H1 (cell line): ENCODE results near the gene B4GAT1. TPM values are rescaled to one million over a fixed set of nuclear protein-coding genes. Genes with fewer than 3 reads are reported as not detected.

Source experiments
- CTCF ChIA-PET: fragments of 300-600 bp; sonication (Branson Sonifier 250); formaldehyde crosslinking; loops from one replicate; lab custom pipeline; 2021; ENCODE audit not compliant: partially characterized antibody; lab: Charles Lee
- POLR2A ChIA-PET: fragments of 300-600 bp; sonication (Branson Sonifier 250); formaldehyde crosslinking; loops from one replicate; lab custom pipeline; 2021; ENCODE audit warnings: inconsistent platforms; ENCODE audit not compliant: partially characterized antibody; lab: Charles Lee
- DNase-seq, 2 experiments: peaks; one replicate each; pipeline versions ENCODE4 v3.0.0 to v3.0.0-alpha.2; 2010 to 2022; ENCODE audit warnings: low spot score in 2 of 2, low read depth in 1 of 2, mixed read lengths in 1 of 2
- FAIRE-seq: peaks from 2 replicates; lab custom pipeline; 2011; peaks lifted over from hg19 to GRCh38; lab: Jason Lieb, UNC
- H2AFZ ChIP-seq: 2 replicates; pipeline ENCODE4 v1.8.1; 2012; ENCODE audit warnings: low read length, inconsistent platforms
- H2AK5ac ChIP-seq: 2 replicates; pipeline ENCODE4 v1.6.1; 2013; ENCODE audit warnings: low read depth, low read length
- H2BK120ac ChIP-seq: replicated peaks from 2 replicates; pipeline ENCODE3; 2013; ENCODE audit warnings: low read depth, low read length, inconsistent platforms
- H2BK12ac ChIP-seq: 2 replicates; pipeline ENCODE4 v1.6.1; 2013; ENCODE audit warnings: low read depth, low read length
- H2BK15ac ChIP-seq: 2 replicates; pipeline ENCODE4 v1.6.1; 2013; ENCODE audit warnings: low read length
- H2BK20ac ChIP-seq: 2 replicates; pipeline ENCODE4 v1.6.1; 2013; ENCODE audit warnings: low read length
- H2BK5ac ChIP-seq: 2 replicates; pipeline ENCODE4 v1.6.1; 2013; ENCODE audit warnings: low read depth, low read length
- H3K14ac ChIP-seq: 2 replicates; pipeline ENCODE4 v1.6.1; 2013; ENCODE audit warnings: inconsistent platforms; ENCODE audit not compliant: insufficient read length
- H3K18ac ChIP-seq: 2 replicates; pipeline ENCODE4 v1.6.1; 2013; ENCODE audit warnings: low read length; ENCODE audit errors: extremely low read depth
- H3K23ac ChIP-seq: 2 replicates; pipeline ENCODE4 v1.6.1; 2013; ENCODE audit warnings: inconsistent platforms; ENCODE audit not compliant: insufficient read length
- H3K23me2 ChIP-seq: 2 replicates; pipeline ENCODE4 v1.6.1; 2013; ENCODE audit warnings: low read depth, low read length
- H3K27ac ChIP-seq: 2 replicates; pipeline ENCODE4 v1.6.1; 2011; ENCODE audit warnings: low read depth, low read length, inconsistent platforms
- H3K27me3 ChIP-seq, 4 experiments: replicated peaks in 1 of 4; 1 replicate in 1 of 4; 2 replicates in 3 of 4; pipeline versions ENCODE4 v1.6.1 to v1.8.1; 2011 to 2013; ENCODE audit warnings: low read length in 3 of 4, mild to moderate bottlenecking in 3 of 4, inconsistent platforms in 2 of 4, mixed read lengths in 2 of 4, moderate library complexity in 1 of 4; ENCODE audit not compliant: control insufficient read depth in 3 of 4, insufficient read depth in 3 of 4; ENCODE audit errors: extremely low read depth in 1 of 4
- H3K36me3 ChIP-seq, 4 experiments: 2 replicates each; pipeline versions ENCODE4 v1.6.1 to v1.8.1; 2011 to 2013; ENCODE audit warnings: mild to moderate bottlenecking in 4 of 4, low read length in 3 of 4, moderate library complexity in 2 of 4, control low read depth in 1 of 4, inconsistent platforms in 1 of 4; ENCODE audit not compliant: insufficient read depth in 4 of 4, control insufficient read depth in 2 of 4
- H3K4ac ChIP-seq: replicated peaks from 2 replicates; pipeline ENCODE3; 2013; ENCODE audit warnings: low read length, low read depth, mixed read lengths, inconsistent platforms; ENCODE audit not compliant: insufficient read length
- H3K4me1 ChIP-seq, 4 experiments: replicated peaks in 1 of 4; 1 replicate in 1 of 4; 2 replicates in 3 of 4; pipeline versions ENCODE4 v1.6.1 to v1.8.1; 2011 to 2013; ENCODE audit warnings: low read length in 3 of 4, inconsistent platforms in 2 of 4, mixed read lengths in 1 of 4; ENCODE audit not compliant: insufficient read depth in 4 of 4, control insufficient read depth in 3 of 4
- H3K4me2 ChIP-seq, 2 experiments: 2 replicates each; pipeline versions ENCODE4 v1.6.1 to v1.8.1; 2011 to 2013; ENCODE audit warnings: low read depth in 2 of 2, low read length in 2 of 2, control low read depth in 1 of 2, inconsistent platforms in 1 of 2, mild to moderate bottlenecking in 1 of 2; ENCODE audit not compliant: insufficient read depth in 1 of 2
- H3K4me3 ChIP-seq, 4 experiments: fragments of 200-600, 300-600 bp in 1 of 4; sonication (generic), shearing (Covaris generic), sonication (Bioruptor Twin) in 1 of 4; 2 replicates each; pipeline versions ENCODE4 v1.5.1 to v1.8.1; 2011 to 2016; ENCODE audit warnings: low read length in 4 of 4, low read depth in 3 of 4, control low read depth in 2 of 4, inconsistent platforms in 2 of 4, mild to moderate bottlenecking in 2 of 4, mixed read lengths in 1 of 4, moderate library complexity in 1 of 4; ENCODE audit not compliant: insufficient read depth in 2 of 4; ENCODE audit errors: extremely low read depth in 1 of 4
- H3K56ac ChIP-seq: replicated peaks from 2 replicates; pipeline ENCODE3; 2013; ENCODE audit warnings: low read depth, mild to moderate bottlenecking, mixed read lengths, low read length, inconsistent platforms; ENCODE audit not compliant: insufficient read length
- H3K79me1 ChIP-seq: 2 replicates; pipeline ENCODE4 v1.6.1; 2013; ENCODE audit warnings: low read depth, low read length, control low read depth
- H3K79me2 ChIP-seq, 2 experiments: 2 replicates each; pipeline versions ENCODE4 v1.6.1 to v1.8.1; 2012 to 2013; ENCODE audit warnings: low read length in 2 of 2, mild to moderate bottlenecking in 2 of 2, inconsistent platforms in 1 of 2; ENCODE audit not compliant: insufficient read depth in 2 of 2, control insufficient read depth in 1 of 2
- H3K9ac ChIP-seq, 4 experiments: replicated peaks in 1 of 4; 1 replicate in 1 of 4; 2 replicates in 3 of 4; pipeline versions ENCODE4 v1.6.1 to v1.8.1; 2011 to 2013; ENCODE audit warnings: low read depth in 3 of 4, low read length in 3 of 4, control low read depth in 2 of 4, mild to moderate bottlenecking in 2 of 4, moderate library complexity in 2 of 4, inconsistent platforms in 1 of 4; ENCODE audit errors: extremely low read depth in 1 of 4
- H3K9me3 ChIP-seq, 2 experiments: 2 replicates each; pipeline versions ENCODE4 v1.6.1 to v1.8.1; 2012 to 2013; ENCODE audit warnings: mild to moderate bottlenecking in 2 of 2, moderate library complexity in 2 of 2, control low read depth in 1 of 2, inconsistent platforms in 1 of 2, low read depth in 1 of 2, low read length in 1 of 2, mixed read lengths in 1 of 2; ENCODE audit not compliant: insufficient read depth in 2 of 2
- H4K20me1 ChIP-seq, 2 experiments: replicated peaks in 1 of 2; 2 replicates each; pipeline versions ENCODE3 to v1.8.1; 2011 to 2013; ENCODE audit warnings: inconsistent platforms in 2 of 2, low read length in 2 of 2, mild to moderate bottlenecking in 1 of 2; ENCODE audit not compliant: insufficient read depth in 2 of 2, control insufficient read depth in 1 of 2
- H4K5ac ChIP-seq: 2 replicates; pipeline ENCODE4 v1.6.1; 2013; ENCODE audit warnings: low read length, low read depth, mixed read lengths, inconsistent platforms; ENCODE audit not compliant: insufficient read length
- H4K8ac ChIP-seq: 2 replicates; pipeline ENCODE4 v1.8.0; 2013; ENCODE audit warnings: mild to moderate bottlenecking, moderate library complexity, low read length, inconsistent platforms; ENCODE audit not compliant: insufficient read depth; ENCODE audit errors: extremely low read depth
- H4K91ac ChIP-seq: replicated peaks from 2 replicates; pipeline ENCODE3; 2013; ENCODE audit warnings: low read length, mixed read lengths, inconsistent platforms; ENCODE audit not compliant: insufficient read length
- SP1 ChIP-seq: IDR thresholded peaks from 2 replicates; pipeline ENCODE4 v1.6.1; 2011; ENCODE audit warnings: low read depth, low read length
- WGBS, 2 experiments: shearing (Covaris generic) in 1 of 2; methylation state at CpG; one replicate each; pipeline versions ENCODE4 v1.1.6 to v1.1.7; 2013 to 2015; ENCODE audit warnings: low lambda C conversion rate in 2 of 2, mixed read lengths in 2 of 2, inconsistent platforms in 1 of 2, low coverage in 1 of 2, missing lambda C conversion rate in 1 of 2; ENCODE audit not compliant: insufficient replicate concordance in 2 of 2, insufficient coverage in 1 of 2, insufficient read length in 1 of 2; ENCODE audit errors: extremely low coverage in 1 of 2, missing lambda C conversion rate in 1 of 2; 5-methylcytosine and 5-hydroxymethylcytosine counted together
- polyA plus RNA-seq, 7 experiments: library from polyadenylated mRNA; depleted of rRNA in 3 of 7; stranded (reverse) in 5 of 7; unstranded in 2 of 7; fragments of >200 nt in 5 of 7; fragments of 200-250 nt in 2 of 7; gene quantifications; 1 replicate in 5 of 7; 2 replicates in 1 of 7; 4 replicates in 1 of 7; pipeline versions ENCODE4 v1.2.1 to v1.2.3, GENCODE V29; 2011 to 2013; ENCODE audit warnings: missing spikeins in 2 of 7, mixed read lengths in 2 of 7
- total RNA-seq: library from RNA; stranded (reverse); fragmentation: NEBNext Ultra II Directional; extraction: Animal tissue kit (Norgen Biotek cat#: 25700); gene quantifications from 2 replicates; pipeline ENCODE4 v1.2.1, GENCODE V29; 2021

Gene B4GAT1
- total and polyA plus RNA-seq, 2 of the 8 experiments (the other 6 are each of a cell fraction or from before 2014, with no cell fraction given) = 22.2 to 27.8 TPM

GRCh38 chr11:66391322-66391721 is 43.9 kb upstream of the B4GAT1 start:
- Histone ChIP-seq H3K56ac (no peak overlapping the region), H3K23ac (no peak overlapping the region), H2AK5ac (no peak overlapping the region), H2AFZ (no peak overlapping the region), H4K91ac (no peak overlapping the region), H4K20me1 (no peaks in the 10 kb centered on the region), H3K27ac (no peak overlapping the region), H3K79me2 (no peaks in the 10 kb centered on the region), H2BK5ac (no peak overlapping the region), H3K36me3 (no peaks in the 10 kb centered on the region), H3K9ac (no peak overlapping the region), H2BK20ac (no peak overlapping the region), H3K79me1 (no peaks in the 10 kb centered on the region), H3K27me3 (no peaks in the 10 kb centered on the region), H3K4ac (no peak overlapping the region), H3K4me2 (no peak overlapping the region), H4K5ac (no peak overlapping the region), H4K8ac (no peak overlapping the region), H2BK120ac (no peak overlapping the region), H3K9me3 (no peaks in the 10 kb centered on the region), H3K23me2 (no peaks in the 10 kb centered on the region), H2BK12ac (no peak overlapping the region), H2BK15ac (no peak overlapping the region), H3K18ac (no peak overlapping the region), H3K4me1 (no peaks in the 10 kb centered on the region), H3K4me3 (no peak overlapping the region), H3K14ac (no peak overlapping the region)
- CTCF ChIA-PET = interaction anchor here (0.6 to 8.6 kb wide), 6 partner anchors 8 to 56 kb away, joined by 3 to 100 read pairs (median 9); partner anchors contain the start of gene RIN1
- FAIRE-seq = no peak
- DNase-seq = no peak
- POLR2A ChIA-PET = no interaction called here
- TF ChIP-seq SP1 = no peak
- 87% methylated on average over 6 of the region's 6 CpGs; no CpG with 5 or more reads in 1 of the 2 experiments for WGBS, 2 experiments
